HepG2 (cell line): ENCODE results near the gene WNT7A. TPM values are rescaled to one million over a fixed set of nuclear protein-coding genes. Genes with fewer than 3 reads are reported as not detected.
A peak's percentile ranks its signal among the peaks of the same experiment; 100 is the strongest.

Experiments
- ATAC-seq: fragments of 200-7000 bp; cut with Tn5 transposase; 3 replicates; pipeline ENCODE4 v1.9.1; 2020; ENCODE audit warnings: mild to moderate bottlenecking, moderate library complexity
- BruUV-seq: library from RNA; stranded (reverse); fragments of 400-500 nt; replicated peaks from 2 replicates; lab custom pipeline; 2021; lab: Mats Ljungman, UMichigan
- CTCF ChIA-PET: fragments of 300-600 bp; formaldehyde crosslinking; extraction: SDS; loops from one replicate; lab custom pipeline; 2021; ENCODE audit warnings: low total read pairs, inconsistent platforms, low intra/inter-chr PET ratio; lab: Yijun Ruan, JAX
- POLR2A ChIA-PET: fragments of 350-600 bp; sonication (Branson Sonifier 250); formaldehyde crosslinking; loops from one replicate; lab custom pipeline; 2020; ENCODE audit warnings: antibody characterized with exemption, inconsistent platforms; lab: Yijun Ruan, JAX
- DNase-seq: peaks from one replicate; pipeline ENCODE4 v3.0.0-alpha.2; 2015; ENCODE audit warnings: low spot score
- FAIRE-seq: peaks from 3 replicates; lab custom pipeline; 2011; peaks lifted over from hg19 to GRCh38; lab: Jason Lieb, UNC
- H2AFZ ChIP-seq: one replicate; pipeline ENCODE4 v1.6.1; 2011; ENCODE audit warnings: low read length, inconsistent platforms
- H3K27ac ChIP-seq: fragments of 300-600 bp; 3 replicates; pipeline ENCODE4 v1.8.0; 2011; ENCODE audit warnings: mixed run types, mild to moderate bottlenecking, mixed read lengths, low read length, inconsistent platforms; ENCODE audit not compliant: insufficient read depth; ENCODE audit errors: extremely low read length
- H3K27me3 ChIP-seq, 2 experiments: fragments of 200-600 bp in 1 of 2; 2 replicates in 1 of 2; 3 replicates in 1 of 2; pipeline versions ENCODE4 v1.6.0 to v1.8.0; 2011; ENCODE audit warnings: low read length in 2 of 2, mild to moderate bottlenecking in 2 of 2, moderate library complexity in 2 of 2, inconsistent platforms in 1 of 2; ENCODE audit not compliant: insufficient read depth in 2 of 2, control insufficient read depth in 1 of 2
- H3K36me3 ChIP-seq, 2 experiments: fragments of 200-600 bp in 1 of 2; replicated peaks in 1 of 2; 2 replicates in 1 of 2; 3 replicates in 1 of 2; pipeline versions ENCODE4 v1.5.1 to v1.8.0; 2011; ENCODE audit warnings: low read length in 2 of 2, inconsistent platforms in 1 of 2; ENCODE audit not compliant: insufficient read depth in 2 of 2, control insufficient read depth in 1 of 2
- H3K4me1 ChIP-seq: 2 replicates; pipeline ENCODE4 v1.5.1; 2012; ENCODE audit warnings: low read length, inconsistent platforms; ENCODE audit not compliant: insufficient read depth
- H3K4me2 ChIP-seq: 2 replicates; pipeline ENCODE4 v1.6.0; 2011; ENCODE audit warnings: low read depth, low read length, inconsistent platforms
- H3K4me3 ChIP-seq, 3 experiments: fragments of 200-600 bp in 1 of 3; sonication (generic), shearing (Covaris generic) in 1 of 3; replicated peaks in 1 of 3; 2 replicates each; pipeline ENCODE4 v1.5.1; 2011 to 2016; ENCODE audit warnings: low read length in 3 of 3, inconsistent platforms in 2 of 3, low read depth in 2 of 3, mild to moderate bottlenecking in 2 of 3, control low read depth in 1 of 3, mixed read lengths in 1 of 3; ENCODE audit not compliant: insufficient read depth in 1 of 3
- H3K79me2 ChIP-seq: one replicate; pipeline ENCODE4 v1.6.1; 2011; ENCODE audit warnings: low read length, inconsistent platforms; ENCODE audit not compliant: insufficient read depth
- H3K9ac ChIP-seq: 2 replicates; pipeline ENCODE4 v1.6.0; 2011; ENCODE audit warnings: mild to moderate bottlenecking, low read depth, low read length, inconsistent platforms; ENCODE audit not compliant: insufficient read depth
- H3K9me3 ChIP-seq: 2 replicates; pipeline ENCODE4 v1.5.1; 2012; ENCODE audit warnings: mild to moderate bottlenecking, low read length
- H4K20me1 ChIP-seq: 2 replicates; pipeline ENCODE4 v1.6.0; 2011; ENCODE audit warnings: inconsistent platforms, mild to moderate bottlenecking, low read length, moderate library complexity; ENCODE audit not compliant: insufficient read depth
- EZH2 ChIP-seq: conservative IDR thresholded peaks from 2 replicates; pipeline ENCODE4 v1.6.1; 2012; ENCODE audit warnings: mild to moderate bottlenecking, low read depth, low read length, moderate library complexity
- KLF15 ChIP-seq: sonication (generic); formaldehyde crosslinking; IDR thresholded peaks from 2 replicates; pipeline ENCODE4 v1.8.1; 2023; ENCODE audit warnings: borderline replicate concordance, mild to moderate bottlenecking, inconsistent platforms, missing genetic modification reagents, mixed read lengths
- PCBP1 ChIP-seq: fragments of 200-400 bp; formaldehyde crosslinking; IDR thresholded peaks from 2 replicates; pipeline ENCODE4 v1.6.1; 2017; ENCODE audit warnings: mild to moderate bottlenecking, low read depth, low read length, borderline replicate concordance
- TRIM22 ChIP-seq: fragments of 450-650 bp; IDR thresholded peaks from 2 replicates; pipeline ENCODE4 v1.6.1; 2017
- ZBTB4 ChIP-seq: sonication (generic); formaldehyde crosslinking; IDR thresholded peaks from 2 replicates; pipeline ENCODE4 v1.4.0; 2020; ENCODE audit warnings: missing genetic modification reagents, mild to moderate bottlenecking, borderline replicate concordance
- ZNF460 ChIP-seq: sonication (generic); formaldehyde crosslinking; IDR thresholded peaks from 2 replicates; pipeline ENCODE4 v1.5.1; 2020; ENCODE audit warnings: missing genetic modification reagents, mild to moderate bottlenecking, borderline replicate concordance
- ZNF652 ChIP-seq: IDR thresholded peaks from 2 replicates; pipeline ENCODE4 v1.6.1; 2016; ENCODE audit warnings: low read depth, borderline replicate concordance
- WGBS: methylation state at CpG from one replicate; pipeline ENCODE4 v1.1.6; 2017; ENCODE audit warnings: low lambda C conversion rate; 5-methylcytosine and 5-hydroxymethylcytosine counted together
- in situ Hi-C: cut with HindIII; loops from 2 replicates; pipeline ENCODE4 v1.10.0; 2017; ENCODE audit warnings: low pct_unique_long_range_greater_than_20kb; ENCODE audit not compliant: extremely low pct_ligation_motif_present
- intact Hi-C: fragments of 100-400 bp; cut with micrococcal nuclease; formaldehyde crosslinking; loops from one replicate; pipeline ENCODE4 v1.10.0; 2022; ENCODE audit not compliant: unreplicated experiment
- polyA plus RNA-seq, 8 experiments: library from polyadenylated mRNA; depleted of rRNA in 3 of 8; stranded (reverse) in 7 of 8; unstranded in 1 of 8; fragments of >200 nt; fragmentation: Illumina TruSeq in 4 of 8; extraction: Trizol in 4 of 8; gene quantifications; 2 replicates each; pipeline versions ENCODE4 v1.2.1 to v1.2.3, GENCODE V29; 2011 to 2016; ENCODE audit warnings: low read depth in 4 of 8, missing spikeins in 1 of 8, mixed read lengths in 1 of 8; ENCODE audit not compliant: insufficient read depth in 1 of 8
- total RNA-seq, 5 experiments: library from RNA; depleted of rRNA; stranded (reverse); fragments of >200 nt; fragmentation: Illumina TruSeq; extraction: Trizol; gene quantifications; 2 replicates each; pipeline ENCODE4 v1.2.3, GENCODE V29; 2016; ENCODE audit warnings: low read depth in 1 of 5

WNT7A gene
- total and polyA plus RNA-seq, 2 of the 13 experiments (the other 11 are each of a cell fraction or from before 2014, with no cell fraction given) = not detected

DNA sequence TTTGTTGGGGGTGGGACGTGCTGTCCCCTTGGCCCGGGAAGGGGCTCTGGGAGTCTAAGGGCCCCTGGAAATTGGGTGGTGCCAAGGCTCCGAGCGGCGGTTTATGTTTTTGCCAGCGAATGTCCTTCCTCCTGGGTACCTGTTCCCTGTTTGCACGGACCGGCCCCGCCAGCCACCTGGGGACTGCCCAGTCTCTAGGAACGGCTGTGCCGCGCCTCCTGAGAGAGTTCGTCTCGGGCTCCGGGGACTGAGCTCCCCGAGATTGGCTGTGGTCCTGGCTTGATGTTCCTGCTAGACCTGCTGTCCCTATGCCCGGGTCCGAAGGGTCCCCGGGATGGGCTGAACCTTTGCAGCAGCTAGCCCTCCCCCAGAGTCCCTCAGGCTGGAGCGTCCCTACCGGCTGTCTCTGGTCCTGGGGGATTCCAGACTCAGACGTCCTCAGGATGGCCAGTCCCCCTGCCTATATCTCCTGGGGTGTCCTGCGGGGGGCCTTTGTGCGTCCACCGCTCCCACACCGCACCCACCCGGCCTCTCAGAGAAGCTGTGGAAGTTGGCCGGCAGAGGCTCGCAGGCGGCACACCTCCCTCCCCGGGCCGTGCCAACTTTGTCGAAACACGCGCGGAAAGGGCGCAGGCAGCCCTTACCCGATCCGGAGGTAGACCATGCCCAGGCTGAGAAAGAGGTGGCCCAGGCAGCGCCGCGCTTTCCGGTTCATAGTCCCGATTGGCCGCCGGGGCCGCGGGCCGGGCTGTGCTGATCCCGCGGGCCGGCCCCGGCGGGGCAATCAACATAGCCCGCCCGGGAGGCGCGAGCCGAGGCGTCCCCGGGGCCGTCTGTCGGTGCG, 547 bp downstream of the WNT7A start:
- Histone ChIP-seq H3K36me3 (no peaks in the 10 kb centered on the region), H3K4me3 (no peak overlapping the region), H3K9me3 (no peaks in the 10 kb centered on the region), H4K20me1 (no peaks in the 10 kb centered on the region; the same call in 1 of the 2 replicates), H3K9ac (no peak overlapping the region), H3K79me2 (no peaks in the 10 kb centered on the region), H3K4me2 (no peak overlapping the region), H2AFZ (no peak overlapping the region), H3K4me1 (no peaks in the 10 kb centered on the region), H3K27ac (no peak overlapping the region), H3K27me3 (peaks cover 8 to 65% of the 10 kb centered on the region in 2 experiments; a peak in 4 of 5 replicates)
- TF ChIP-seq ZBTB4 (no peak), PCBP1 (0 out of 2 replicates have a peak, but pooled peaks have one; percentile 41), EZH2 (peak; percentile 90; the same call in 1 of the 2 replicates), KLF15 (CRISPR knock-in tag) (no peak), TRIM22 (no peak), ZNF652 (CRISPR knock-in tag) (no peak), ZNF460 (no peak)
- ATAC-seq (peak; percentile 29), FAIRE-seq (no peak), DNase-seq (no peak)
- in situ Hi-C loops (no loop called here), intact Hi-C loops (no loop called here)
- WGBS = 16% methylated on average over 13 of the region's 64 CpGs
- POLR2A ChIA-PET = no interaction called here
- BruUV-seq = no TSS peak
- CTCF ChIA-PET = no interaction called here
